GM18511 (cell line): Measurements from ENCODE around the gene RNF149.

Source experiments
- ATAC-seq: cut with Tn5 transposase; IDR thresholded peaks from one replicate; pipeline ENCODE4 v1.9.1; 2021; ENCODE audit warnings: mild to moderate bottlenecking, moderate library complexity; ENCODE audit not compliant: unreplicated experiment

RNF149 gene

GRCh38 chr2:101232770-101233169 lies 75.7 kb downstream of the RNF149 start:
- ATAC-seq, result no peak

DNA sequence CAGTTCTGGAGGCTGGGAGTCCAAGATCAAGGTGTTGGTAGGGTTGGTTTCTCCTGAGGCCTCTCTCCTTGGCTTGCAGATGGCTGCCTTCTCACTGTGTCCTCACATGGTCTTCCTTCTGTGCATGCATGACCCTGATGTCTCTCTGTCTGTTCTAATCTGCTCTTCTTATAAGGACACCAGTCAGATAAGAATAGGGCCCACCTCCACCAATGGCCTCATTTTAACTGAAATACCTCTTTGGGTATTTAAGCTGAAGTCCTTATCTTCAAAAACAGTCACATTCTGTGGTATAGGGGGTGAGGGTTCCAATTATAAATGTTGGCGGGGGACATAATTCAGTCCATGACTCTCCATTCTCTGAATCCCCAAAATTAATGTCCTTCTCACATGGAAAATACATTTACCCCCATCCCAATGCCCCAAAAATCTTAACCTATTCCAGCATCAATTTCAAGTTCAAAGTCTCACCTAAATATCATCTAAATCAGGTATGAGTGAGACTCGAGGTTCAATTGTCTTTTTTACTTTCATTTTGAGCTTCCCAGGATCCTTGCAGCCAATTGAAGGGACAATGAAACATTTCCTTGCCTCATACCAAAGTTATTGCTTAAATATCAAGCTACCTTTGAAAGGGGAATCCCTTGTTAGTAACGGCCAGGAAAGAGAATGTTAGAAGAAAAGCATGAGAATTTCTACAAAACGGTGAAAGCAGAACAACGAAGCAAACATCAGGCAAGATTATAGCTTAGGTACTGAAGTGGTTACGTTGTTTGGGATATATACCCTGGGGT lies 76.4 kb downstream of the RNF149 start:
- no peak for ATAC-seq

GRCh38 chr2:101231240-101231639 lies 77.3 kb downstream of the RNF149 start:
- no peak for ATAC-seq

- ATAC-seq, result no peak
These were observed 77.9 kb downstream of the RNF149 start for GRCh38 chr2:101230541-101231001.
